Measurements from ENCODE around the gene ARNT2. TPM values are rescaled to one million over a fixed set of nuclear protein-coding genes. Genes with fewer than 3 reads are reported as not detected.

The ARNT2 gene
- total and polyA plus RNA-seq, 2 of the 13 experiments (the other 11 are each of a cell fraction or from before 2014, with no cell fraction given), result 0.69 to 1.7 TPM

GRCh38 chr15:80594091-80594889 lies 190.1 kb downstream of the ARNT2 start:
- ATAC-seq (no peak), DNase-seq (ENCODE audit: low spot score) (no peak), FAIRE-seq (no peak)
- Histone ChIP-seq H3K4me3 (replicated peaks in 1 of 3; ENCODE audit: insufficient read depth in 1 of 3, low read depth in 2 of 3, low read length in 3 of 3) (no peak overlapping the region), H3K79me2 (ENCODE audit: insufficient read depth, low read length) (no peaks in the 10 kb centered on the region), H3K27me3 (ENCODE audit: control insufficient read depth in 1 of 2, insufficient read depth in 2 of 2, low read length in 2 of 2) (no peaks in the 10 kb centered on the region), H3K36me3 (replicated peaks in 1 of 2; ENCODE audit: control insufficient read depth in 1 of 2, insufficient read depth in 2 of 2, low read length in 2 of 2) (no peaks in the 10 kb centered on the region), H3K4me1 (ENCODE audit: insufficient read depth, low read length) (peaks cover 42% of the 10 kb centered on the region), H2AFZ (ENCODE audit: low read length) (no peak overlapping the region), H3K9ac (ENCODE audit: insufficient read depth, low read depth, low read length) (no peak overlapping the region), H3K27ac (ENCODE audit: extremely low read length, insufficient read depth, low read length) (no peak overlapping the region), H3K4me2 (ENCODE audit: low read depth, low read length) (no peak overlapping the region), H4K20me1 (ENCODE audit: insufficient read depth, low read length) (no peaks in the 10 kb centered on the region), H3K9me3 (ENCODE audit: low read length) (no peaks in the 10 kb centered on the region)
- CTCF ChIA-PET (ENCODE audit: low intra/inter-chr PET ratio, low total read pairs), result no interaction called here
- 90% methylated on average over 7 of the region's 12 CpGs for WGBS (ENCODE audit: low lambda C conversion rate)
- in situ Hi-C loops (cut with HindIII; ENCODE audit: extremely low pct_ligation_motif_present, low pct_unique_long_range_greater_than_20kb), result no loop called here
- no peak for TF ChIP-seq MAFF (IDR thresholded peaks at IDR 0.05; ENCODE audit: low read depth, low read length)
- TF ChIP-seq ZBTB2 (CRISPR knock-in tag; IDR thresholded peaks at IDR 0.05; ENCODE audit: low read depth), result no peak
- TF ChIP-seq ZNF160 (CRISPR knock-in tag; IDR thresholded peaks at IDR 0.05), result no peak
- TF ChIP-seq SNAPC2 (CRISPR knock-in tag; IDR thresholded peaks at IDR 0.05), result no peak
- TF ChIP-seq PATZ1 (CRISPR knock-in tag; IDR thresholded peaks at IDR 0.05), result no peak
- peak; percentile 76 for TF ChIP-seq ZNF263 (CRISPR knock-in tag; IDR thresholded peaks at IDR 0.05)
- no peak for TF ChIP-seq SUZ12 (IDR thresholded peaks at IDR 0.05; ENCODE audit: low read depth, low read length)
- TF ChIP-seq MAFG (CRISPR knock-in tag; IDR thresholded peaks at IDR 0.05), result no peak
- intact Hi-C loops (cut with micrococcal nuclease; ENCODE audit: unreplicated experiment), result no loop called here
- POLR2A ChIA-PET, result no interaction called here
- no TSS peak for BruUV-seq (replicated peaks)

Measured in HepG2 (cell line).